ENCODE results near the gene ARSI. TPM values are rescaled to one million over a fixed set of nuclear protein-coding genes. Genes with fewer than 3 reads are reported as not detected.

Gene ARSI
- total RNA-seq, 1 donor: 4.7 TPM

DNA sequence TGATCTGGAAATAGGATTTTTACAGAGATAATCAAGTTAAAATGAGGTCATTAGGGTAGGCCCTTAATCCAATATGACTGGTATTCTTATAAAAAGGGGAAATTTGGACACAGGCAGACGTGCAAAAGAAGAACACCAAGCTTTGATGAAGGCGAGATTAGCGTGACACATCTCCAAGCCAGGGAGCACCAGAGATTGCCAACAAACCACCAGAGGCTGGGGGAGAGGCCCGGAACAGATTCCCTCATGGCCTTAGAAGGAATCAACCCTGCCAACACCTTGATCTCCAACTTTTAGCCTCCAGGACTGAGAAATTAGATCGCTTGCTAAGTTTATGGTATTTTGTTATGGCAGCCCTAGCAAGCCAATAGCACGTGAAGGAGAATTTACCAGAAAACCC lies 10.8 kb upstream of the ARSI start:
- TF ChIP-seq, protein P1, sequence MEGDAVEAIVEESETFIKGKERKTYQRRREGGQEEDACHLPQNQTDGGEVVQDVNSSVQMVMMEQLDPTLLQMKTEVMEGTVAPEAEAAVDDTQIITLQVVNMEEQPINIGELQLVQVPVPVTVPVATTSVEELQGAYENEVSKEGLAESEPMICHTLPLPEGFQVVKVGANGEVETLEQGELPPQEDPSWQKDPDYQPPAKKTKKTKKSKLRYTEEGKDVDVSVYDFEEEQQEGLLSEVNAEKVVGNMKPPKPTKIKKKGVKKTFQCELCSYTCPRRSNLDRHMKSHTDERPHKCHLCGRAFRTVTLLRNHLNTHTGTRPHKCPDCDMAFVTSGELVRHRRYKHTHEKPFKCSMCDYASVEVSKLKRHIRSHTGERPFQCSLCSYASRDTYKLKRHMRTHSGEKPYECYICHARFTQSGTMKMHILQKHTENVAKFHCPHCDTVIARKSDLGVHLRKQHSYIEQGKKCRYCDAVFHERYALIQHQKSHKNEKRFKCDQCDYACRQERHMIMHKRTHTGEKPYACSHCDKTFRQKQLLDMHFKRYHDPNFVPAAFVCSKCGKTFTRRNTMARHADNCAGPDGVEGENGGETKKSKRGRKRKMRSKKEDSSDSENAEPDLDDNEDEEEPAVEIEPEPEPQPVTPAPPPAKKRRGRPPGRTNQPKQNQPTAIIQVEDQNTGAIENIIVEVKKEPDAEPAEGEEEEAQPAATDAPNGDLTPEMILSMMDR (IDR thresholded peaks at IDR 0.05; ENCODE audit: extremely low read depth, low read depth, low read length): no peak
- no peak for DNase-seq (ENCODE audit: insufficient read length, low spot score, missing footprints)
- Histone ChIP-seq H3K36me3 (ENCODE audit: insufficient read depth, low read length) (no peaks in the 10 kb centered on the region), H3K9me3 (ENCODE audit: low read depth, low read length) (no peaks in the 10 kb centered on the region), H3K27me3 (ENCODE audit: insufficient read depth, low read length) (no peaks in the 10 kb centered on the region), H3K4me2 (ENCODE audit: insufficient read depth, low read length) (no peak overlapping the region), H3K27ac (ENCODE audit: low read depth, low read length) (no peak overlapping the region), H4K20me1 (ENCODE audit: insufficient read depth, low read length) (no peaks in the 10 kb centered on the region), H3K79me2 (ENCODE audit: insufficient read depth, low read length) (no peaks in the 10 kb centered on the region), H3K4me3 (ENCODE audit: insufficient read depth, low read length) (no peak overlapping the region), H3K4me1 (ENCODE audit: insufficient read depth, low read length) (peaks cover 20% of the 10 kb centered on the region), H2AFZ (ENCODE audit: low read length) (no peak overlapping the region)

DNA sequence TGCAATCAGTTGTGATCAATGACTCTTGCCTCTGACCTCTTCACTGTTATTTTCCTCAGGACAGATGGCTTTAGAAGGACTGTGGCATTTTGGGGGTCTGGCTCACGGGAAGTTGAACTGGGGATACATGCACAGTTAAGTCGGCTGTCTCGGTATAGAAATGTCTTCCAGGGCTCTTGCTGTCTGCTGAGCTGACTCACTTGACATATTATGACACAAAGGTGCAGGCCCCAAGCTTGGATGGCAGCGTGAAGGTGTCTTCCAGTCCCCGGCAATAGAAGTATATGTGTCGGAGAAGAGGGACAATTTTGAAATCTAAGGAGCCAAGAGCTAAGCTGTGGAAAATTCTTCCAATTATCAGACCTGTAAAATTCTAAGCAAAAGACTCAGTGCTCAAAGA lies 9.8 kb upstream of the ARSI start:
- Histone ChIP-seq H3K9me3 (ENCODE audit: low read depth, low read length) (no peaks in the 10 kb centered on the region), H2AFZ (ENCODE audit: low read length) (no peak overlapping the region), H3K4me1 (ENCODE audit: insufficient read depth, low read length) (peaks cover 10% of the 10 kb centered on the region), H3K27ac (ENCODE audit: low read depth, low read length) (no peak overlapping the region), H4K20me1 (ENCODE audit: insufficient read depth, low read length) (no peaks in the 10 kb centered on the region), H3K4me3 (ENCODE audit: insufficient read depth, low read length) (no peak overlapping the region), H3K79me2 (ENCODE audit: insufficient read depth, low read length) (no peaks in the 10 kb centered on the region), H3K4me2 (ENCODE audit: insufficient read depth, low read length) (no peak overlapping the region), H3K27me3 (ENCODE audit: insufficient read depth, low read length) (no peaks in the 10 kb centered on the region), H3K36me3 (ENCODE audit: insufficient read depth, low read length) (no peaks in the 10 kb centered on the region)
- no peak for DNase-seq (ENCODE audit: insufficient read length, low spot score, missing footprints)
- TF ChIP-seq, protein P1 (IDR thresholded peaks at IDR 0.05; ENCODE audit: extremely low read depth, low read depth, low read length): no peak

- TF ChIP-seq, protein P1 (IDR thresholded peaks at IDR 0.05; ENCODE audit: extremely low read depth, low read depth, low read length): no peak
- no peaks in the 10 kb centered on the region for H4K20me1 ChIP-seq (ENCODE audit: insufficient read depth, low read length)
- no peaks in the 10 kb centered on the region for H3K9me3 ChIP-seq (ENCODE audit: low read depth, low read length)
- no peaks in the 10 kb centered on the region for H3K79me2 ChIP-seq (ENCODE audit: insufficient read depth, low read length)
- no peaks in the 10 kb centered on the region for H3K27me3 ChIP-seq (ENCODE audit: insufficient read depth, low read length)
- peak overlapping the region; percentile 47 for H3K27ac ChIP-seq (ENCODE audit: low read depth, low read length)
- no peaks in the 10 kb centered on the region for H3K4me1 ChIP-seq (ENCODE audit: insufficient read depth, low read length)
- no peak overlapping the region for H3K4me2 ChIP-seq (ENCODE audit: insufficient read depth, low read length)
- no peaks in the 10 kb centered on the region for H3K36me3 ChIP-seq (ENCODE audit: insufficient read depth, low read length)
- no peak overlapping the region for H3K4me3 ChIP-seq (ENCODE audit: insufficient read depth, low read length)
- no peak overlapping the region for H2AFZ ChIP-seq (ENCODE audit: low read length)
- no peak for DNase-seq (ENCODE audit: insufficient read length, low spot score, missing footprints)
Measured at GRCh38 chr5:150311015-150311692, 8.4 kb upstream of the ARSI start.

DNA sequence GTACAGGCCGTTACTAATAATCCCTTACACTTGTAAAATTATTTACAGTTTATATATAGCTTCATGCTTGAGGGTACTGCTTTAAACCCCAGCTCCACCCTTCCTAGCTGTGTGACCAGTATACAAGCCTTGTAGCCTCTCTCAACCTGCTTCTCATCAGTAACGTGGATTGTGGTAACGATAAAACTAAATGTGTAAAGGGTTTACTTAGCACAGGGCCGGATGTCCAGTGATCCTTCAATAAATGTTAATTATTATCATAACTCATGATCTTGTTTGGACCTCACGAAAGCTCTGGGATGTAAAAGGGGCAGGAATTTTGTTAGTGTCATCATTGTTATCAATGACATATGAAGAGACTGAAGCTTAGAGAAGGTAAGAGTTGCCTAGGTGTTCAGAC lies 7.5 kb upstream of the ARSI start:
- H3K27ac ChIP-seq (ENCODE audit: low read depth, low read length): no peak overlapping the region

More for the DNA sequence above, 7.5 kb upstream of the ARSI start:
- no peaks in the 10 kb centered on the region for H3K79me2 ChIP-seq (ENCODE audit: insufficient read depth, low read length)
- no peak overlapping the region for H3K4me2 ChIP-seq (ENCODE audit: insufficient read depth, low read length)
- DNase-seq (ENCODE audit: insufficient read length, low spot score, missing footprints): no peak
- no peaks in the 10 kb centered on the region for H4K20me1 ChIP-seq (ENCODE audit: insufficient read depth, low read length)
- no peak overlapping the region for H2AFZ ChIP-seq (ENCODE audit: low read length)
- H3K27me3 ChIP-seq (ENCODE audit: insufficient read depth, low read length): no peaks in the 10 kb centered on the region
- H3K4me3 ChIP-seq (ENCODE audit: insufficient read depth, low read length): no peak overlapping the region
- no peaks in the 10 kb centered on the region for H3K36me3 ChIP-seq (ENCODE audit: insufficient read depth, low read length)
- H3K4me1 ChIP-seq (ENCODE audit: insufficient read depth, low read length): no peaks in the 10 kb centered on the region
- no peaks in the 10 kb centered on the region for H3K9me3 ChIP-seq (ENCODE audit: low read depth, low read length)
- TF ChIP-seq, protein P1 (IDR thresholded peaks at IDR 0.05; ENCODE audit: extremely low read depth, low read depth, low read length): no peak

All from osteoblast (primary cell).